ENCODE data around the gene NAALAD2.

Gene NAALAD2

GRCh38 chr11:90219438-90219837 lies 85.0 kb downstream of the NAALAD2 start:
- Histone ChIP-seq H3K36me3 (replicated peaks; ENCODE audit: low read depth, low read length) (peaks cover 21% of the 10 kb centered on the region), H3K27ac (ENCODE audit: low read length) (no peak overlapping the region), H3K4me3 (ENCODE audit: low read length) (no peak overlapping the region), H3K9ac (ENCODE audit: low read length) (no peak overlapping the region), H3K4me2 (ENCODE audit: low read length) (no peak overlapping the region), H3K27me3 (ENCODE audit: low read depth, low read length) (no peaks in the 10 kb centered on the region), H4K20me1 (ENCODE audit: insufficient read depth, low read length) (peaks cover 31% of the 10 kb centered on the region), H3K9me3 (ENCODE audit: insufficient read depth, low read length) (no peaks in the 10 kb centered on the region), H2AFZ (ENCODE audit: low read depth, low read length) (no peak overlapping the region), H3K4me1 (ENCODE audit: low read length) (peaks cover 28% of the 10 kb centered on the region), H3K79me2 (ENCODE audit: low read length) (peaks cover 90% of the 10 kb centered on the region)
- TF ChIP-seq CTCF (IDR thresholded peaks at IDR 0.05; ENCODE audit: low read depth, low read length) = no peak
- TF ChIP-seq EZH2phosphoT487 (IDR thresholded peaks at IDR 0.05; ENCODE audit: low read depth) = no peak

GRCh38 chr11:90220391-90220790 lies 85.9 kb downstream of the NAALAD2 start:
- Histone ChIP-seq H3K4me1 (ENCODE audit: low read length) (peaks cover 28% of the 10 kb centered on the region), H3K27ac (ENCODE audit: low read length) (no peak overlapping the region), H3K4me3 (ENCODE audit: low read length) (no peak overlapping the region), H3K9me3 (ENCODE audit: insufficient read depth, low read length) (no peaks in the 10 kb centered on the region), H3K79me2 (ENCODE audit: low read length) (peaks cover 81% of the 10 kb centered on the region), H3K9ac (ENCODE audit: low read length) (no peak overlapping the region), H3K36me3 (replicated peaks; ENCODE audit: low read depth, low read length) (peaks cover 21% of the 10 kb centered on the region), H3K27me3 (ENCODE audit: low read depth, low read length) (no peaks in the 10 kb centered on the region), H2AFZ (ENCODE audit: low read depth, low read length) (no peak overlapping the region), H3K4me2 (ENCODE audit: low read length) (peak overlapping the region; percentile 76), H4K20me1 (ENCODE audit: insufficient read depth, low read length) (peaks cover 31% of the 10 kb centered on the region)
- TF ChIP-seq CTCF (IDR thresholded peaks at IDR 0.05; ENCODE audit: low read depth, low read length) (no peak), EZH2phosphoT487 (IDR thresholded peaks at IDR 0.05; ENCODE audit: low read depth) (no peak)

- H3K4me1 ChIP-seq (ENCODE audit: low read length) = peaks cover 28% of the 10 kb centered on the region
- peaks cover 31% of the 10 kb centered on the region for H4K20me1 ChIP-seq (ENCODE audit: insufficient read depth, low read length)
- H3K36me3 ChIP-seq (replicated peaks; ENCODE audit: low read depth, low read length) = peaks cover 13% of the 10 kb centered on the region
- peak overlapping the region; percentile 80 for H3K9ac ChIP-seq (ENCODE audit: low read length)
- H3K4me2 ChIP-seq (ENCODE audit: low read length) = peak overlapping the region; percentile 76
- 0 out of 2 replicates have a peak overlapping the region, but pooled peaks have one; percentile 28 for H2AFZ ChIP-seq (ENCODE audit: low read depth, low read length)
- peak overlapping the region; percentile 92 for H3K4me3 ChIP-seq (ENCODE audit: low read length)
- H3K9me3 ChIP-seq (ENCODE audit: insufficient read depth, low read length) = no peaks in the 10 kb centered on the region
- H3K27ac ChIP-seq (ENCODE audit: low read length) = peak overlapping the region; percentile 56
- peaks cover 66% of the 10 kb centered on the region for H3K79me2 ChIP-seq (ENCODE audit: low read length)
- no peak for TF ChIP-seq EZH2phosphoT487 (IDR thresholded peaks at IDR 0.05; ENCODE audit: low read depth)
- no peak for TF ChIP-seq CTCF (IDR thresholded peaks at IDR 0.05; ENCODE audit: low read depth, low read length)
- no peaks in the 10 kb centered on the region for H3K27me3 ChIP-seq (ENCODE audit: low read depth, low read length)
These were observed 87.5 kb downstream of the NAALAD2 start for GRCh38 chr11:90221803-90222458.

GRCh38 chr11:90222459-90223247 lies 88.2 kb downstream of the NAALAD2 start, which contains the start of gene CHORDC1:
Gene CHORDC1 (minus strand): TSS chr11:90223049. CDS start chr11:90222954, 95 bp downstream.
- H3K27ac ChIP-seq (ENCODE audit: low read length) = peak within 1 kb of the TSS; percentile 56
- H3K79me2 ChIP-seq (ENCODE audit: low read length) = peaks cover 58% of the 10 kb centered on the region
- TF ChIP-seq EZH2phosphoT487 (IDR thresholded peaks at IDR 0.05; ENCODE audit: low read depth) (no peak), CTCF (IDR thresholded peaks at IDR 0.05; ENCODE audit: low read depth, low read length) (no peak)
- peaks cover 13% of the 10 kb centered on the region for H3K36me3 ChIP-seq (replicated peaks; ENCODE audit: low read depth, low read length)
- peak within 1 kb of the TSS; percentile 98 for H2AFZ ChIP-seq (ENCODE audit: low read depth, low read length)
- H4K20me1 ChIP-seq (ENCODE audit: insufficient read depth, low read length) = peaks cover 28% of the 10 kb centered on the region
- peaks cover 28% of the 10 kb centered on the region for H3K4me1 ChIP-seq (ENCODE audit: low read length)
- peak within 1 kb of the TSS; percentile 92 for H3K4me3 ChIP-seq (ENCODE audit: low read length)
- peak within 1 kb of the TSS; percentile 76 for H3K4me2 ChIP-seq (ENCODE audit: low read length)
- peak within 1 kb of the TSS; percentile 80 for H3K9ac ChIP-seq (ENCODE audit: low read length)
- H3K27me3 ChIP-seq (ENCODE audit: low read depth, low read length) = no peaks in the 10 kb centered on the region
- no peaks in the 10 kb centered on the region for H3K9me3 ChIP-seq (ENCODE audit: insufficient read depth, low read length)
